Liver (tissue), 9 donors: ENCODE measurements around the gene TFB1M. TPM values are rescaled to one million over a fixed set of nuclear protein-coding genes. Genes with fewer than 3 reads are reported as not detected.

ENCODE experiments used
- DNase-seq: peaks from one replicate; pipeline ENCODE4 v3.0.0-alpha.2; 2017; ENCODE audit warnings: low spot score
- H3K27ac ChIP-seq, 2 donors: one replicate each; pipeline ENCODE4 v1.7.0; 2013; ENCODE audit warnings: inconsistent platforms in 2 of 2, low read length in 2 of 2, control low read depth in 1 of 2, low read depth in 1 of 2, mild to moderate bottlenecking in 1 of 2
- H3K27me3 ChIP-seq, 4 donors: one replicate each; pipeline versions ENCODE4 v1.6.1 to v1.7.0; 2013; ENCODE audit warnings: low read length in 3 of 4, inconsistent platforms in 1 of 4, mild to moderate bottlenecking in 1 of 4, moderate library complexity in 1 of 4; ENCODE audit not compliant: control insufficient read depth in 4 of 4, insufficient read depth in 4 of 4
- H3K36me3 ChIP-seq, 4 donors: one replicate each; pipeline versions ENCODE4 v1.6.1 to v1.7.0; 2013; ENCODE audit warnings: low read length in 3 of 4, mild to moderate bottlenecking in 3 of 4, low read depth in 1 of 4, moderate library complexity in 1 of 4; ENCODE audit not compliant: control insufficient read depth in 4 of 4, insufficient read depth in 3 of 4
- H3K4me1 ChIP-seq, 4 donors: one replicate each; pipeline versions ENCODE4 v1.6.1 to v1.7.0; 2013; ENCODE audit warnings: low read length in 3 of 4, mild to moderate bottlenecking in 3 of 4, moderate library complexity in 1 of 4; ENCODE audit not compliant: control insufficient read depth in 4 of 4, insufficient read depth in 4 of 4
- H3K4me3 ChIP-seq, 3 donors: one replicate each; pipeline versions ENCODE4 v1.6.1 to v1.7.0; 2013; ENCODE audit warnings: low read length in 3 of 3, control low read depth in 1 of 3, low read depth in 1 of 3, mild to moderate bottlenecking in 1 of 3
- H3K9ac ChIP-seq, 2 donors: one replicate each; pipeline ENCODE4 v1.7.0; 2013; ENCODE audit warnings: low read length in 2 of 2, mild to moderate bottlenecking in 2 of 2, moderate library complexity in 2 of 2, control low read depth in 1 of 2, low read depth in 1 of 2
- H3K9me3 ChIP-seq, 4 donors: one replicate each; pipeline versions ENCODE4 v1.6.1 to v1.7.0; 2013; ENCODE audit warnings: low read length in 3 of 4; ENCODE audit not compliant: control insufficient read depth in 4 of 4
- EGR1 ChIP-seq, 2 donors: IDR thresholded peaks; 2 replicates each; pipeline ENCODE4 v1.6.1; 2016 to 2018; ENCODE audit warnings: antibody characterized with exemption in 2 of 2, low read depth in 2 of 2
- FOXA1 ChIP-seq: IDR thresholded peaks from 2 replicates; pipeline ENCODE4 v1.6.1; 2016; ENCODE audit warnings: antibody characterized with exemption
- FOXA2 ChIP-seq: IDR thresholded peaks from 2 replicates; pipeline ENCODE4 v1.6.1; 2016; ENCODE audit warnings: antibody characterized with exemption
- GABPA ChIP-seq, 2 donors: IDR thresholded peaks in 1 of 2; conservative IDR thresholded peaks in 1 of 2; 2 replicates each; pipeline ENCODE4 v1.6.1; 2016; ENCODE audit warnings: antibody characterized with exemption in 2 of 2, mild to moderate bottlenecking in 1 of 2, moderate library complexity in 1 of 2
- HNF4A ChIP-seq, 2 donors: conservative IDR thresholded peaks; 2 replicates each; pipeline ENCODE4 v1.6.1; 2016; ENCODE audit warnings: antibody characterized with exemption in 2 of 2, mild to moderate bottlenecking in 2 of 2
- HNF4G ChIP-seq: IDR thresholded peaks from 2 replicates; pipeline ENCODE4 v1.6.1; 2016; ENCODE audit warnings: antibody characterized with exemption
- JUND ChIP-seq, 2 donors: IDR thresholded peaks; 2 replicates each; pipeline ENCODE4 v1.6.1; 2016; ENCODE audit warnings: antibody characterized with exemption in 2 of 2
- NR2F2 ChIP-seq: IDR thresholded peaks from 2 replicates; pipeline ENCODE4 v1.6.1; 2016; ENCODE audit warnings: antibody characterized with exemption
- RAD21 ChIP-seq, 2 donors: IDR thresholded peaks; 2 replicates each; pipeline ENCODE4 v1.6.1; 2016; ENCODE audit warnings: antibody characterized with exemption in 2 of 2, mild to moderate bottlenecking in 2 of 2
- RXRA ChIP-seq, 2 donors: IDR thresholded peaks; 2 replicates each; pipeline ENCODE4 v1.6.1; 2017 to 2018; ENCODE audit warnings: antibody characterized with exemption in 2 of 2, mild to moderate bottlenecking in 1 of 2
- SP1 ChIP-seq: IDR thresholded peaks from 2 replicates; pipeline ENCODE4 v1.6.1; 2018; ENCODE audit warnings: antibody characterized with exemption, mild to moderate bottlenecking
- TAF1 ChIP-seq: conservative IDR thresholded peaks from 2 replicates; pipeline ENCODE4 v1.6.1; 2016; ENCODE audit warnings: antibody characterized with exemption, mild to moderate bottlenecking
- YY1 ChIP-seq: IDR thresholded peaks from 2 replicates; pipeline ENCODE4 v1.6.1; 2016; ENCODE audit warnings: antibody characterized with exemption, mild to moderate bottlenecking
- WGBS: extraction: QIAGEN DNeasy Blood & Tissue Kit; methylation state at CpG from one replicate; pipeline ENCODE4 v1.1.7; 2013; 5-methylcytosine and 5-hydroxymethylcytosine counted together
- polyA plus RNA-seq, 2 donors: library from polyadenylated mRNA; stranded (reverse) in 1 of 2; unstranded in 1 of 2; fragments of 200-250 nt in 1 of 2; fragments of >200 nt in 1 of 2; fragmentation: Nextera tagmentation in 1 of 2; extraction: Ambion mirVana in 1 of 2; gene quantifications; one replicate each; pipeline versions ENCODE4 v1.2.1 to v1.2.3, GENCODE V29; 2013 to 2015
- total RNA-seq, 2 donors: library from RNA; depleted of rRNA; stranded (reverse); fragments of >200 nt; gene quantifications; one replicate each; pipeline ENCODE4 v1.2.3, GENCODE V29; 2014
- TF ChIP-seq, protein P1 (sequence below): fragments of 150-350 bp; IDR thresholded peaks from 2 replicates; pipeline ENCODE4 v1.5.1; 2017; ENCODE audit warnings: improper control_type of control experiment, low read depth, low read length; ENCODE audit not compliant: missing input control
- TF ChIP-seq, protein P2 (sequence below): IDR thresholded peaks from 2 replicates; pipeline ENCODE4 v1.6.1; 2016; ENCODE audit warnings: antibody characterized with exemption, mild to moderate bottlenecking
- TF ChIP-seq, protein P3 (sequence below): IDR thresholded peaks from 2 replicates; pipeline ENCODE4 v1.6.1; 2016; ENCODE audit warnings: antibody characterized with exemption
- TF ChIP-seq, protein P4 (sequence below): IDR thresholded peaks from 2 replicates; pipeline ENCODE4 v1.6.1; 2016; ENCODE audit warnings: antibody characterized with exemption
- TF ChIP-seq, protein P5 (sequence below): IDR thresholded peaks from 2 replicates; pipeline ENCODE4 v1.6.1; 2016; ENCODE audit warnings: antibody characterized with exemption
- donor health status: healthy.
- donor health status: healthy.
- donor health status: healthy.
- donor health status: healthy.
- donor health status: healthy.

Gene TFB1M
- total and polyA plus RNA-seq, 4 donors = 9.2 to 17.0 (median 12.6) TPM

DNA sequence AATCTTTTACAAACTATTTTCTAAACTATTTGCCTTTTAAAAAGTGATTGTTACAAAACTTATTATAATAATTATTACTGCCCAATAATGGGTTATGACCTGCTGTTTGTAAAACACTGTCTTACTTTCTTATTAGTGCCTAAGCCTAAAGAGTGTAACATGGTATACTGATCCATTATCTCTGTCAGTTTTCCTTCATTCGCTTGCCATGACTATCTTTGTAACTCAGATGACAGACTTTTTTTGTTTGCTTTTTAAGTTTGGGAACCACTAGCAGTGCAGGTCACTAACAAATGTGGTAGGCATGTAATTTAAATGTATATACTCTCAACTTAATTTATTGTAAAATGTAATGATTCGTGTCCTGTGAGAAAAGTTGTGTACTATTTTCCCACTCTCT, 9.9 kb upstream of the TFB1M start:
- H3K9ac ChIP-seq = no peak overlapping the region
- TF ChIP-seq FOXA1 = no peak
- TF ChIP-seq, protein P1, sequence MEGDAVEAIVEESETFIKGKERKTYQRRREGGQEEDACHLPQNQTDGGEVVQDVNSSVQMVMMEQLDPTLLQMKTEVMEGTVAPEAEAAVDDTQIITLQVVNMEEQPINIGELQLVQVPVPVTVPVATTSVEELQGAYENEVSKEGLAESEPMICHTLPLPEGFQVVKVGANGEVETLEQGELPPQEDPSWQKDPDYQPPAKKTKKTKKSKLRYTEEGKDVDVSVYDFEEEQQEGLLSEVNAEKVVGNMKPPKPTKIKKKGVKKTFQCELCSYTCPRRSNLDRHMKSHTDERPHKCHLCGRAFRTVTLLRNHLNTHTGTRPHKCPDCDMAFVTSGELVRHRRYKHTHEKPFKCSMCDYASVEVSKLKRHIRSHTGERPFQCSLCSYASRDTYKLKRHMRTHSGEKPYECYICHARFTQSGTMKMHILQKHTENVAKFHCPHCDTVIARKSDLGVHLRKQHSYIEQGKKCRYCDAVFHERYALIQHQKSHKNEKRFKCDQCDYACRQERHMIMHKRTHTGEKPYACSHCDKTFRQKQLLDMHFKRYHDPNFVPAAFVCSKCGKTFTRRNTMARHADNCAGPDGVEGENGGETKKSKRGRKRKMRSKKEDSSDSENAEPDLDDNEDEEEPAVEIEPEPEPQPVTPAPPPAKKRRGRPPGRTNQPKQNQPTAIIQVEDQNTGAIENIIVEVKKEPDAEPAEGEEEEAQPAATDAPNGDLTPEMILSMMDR = no peak
- TF ChIP-seq YY1 = no peak
- TF ChIP-seq NR2F2 = no peak
- no peak for TF ChIP-seq RXRA (IDR thresholded peaks at IDR 0.05)
- TF ChIP-seq GABPA (IDR thresholded peaks at IDR 0.05 in 1 of 2, conservative IDR thresholded peaks at IDR 0.05 in 1 of 2) = no peak
- TF ChIP-seq, protein P2, sequence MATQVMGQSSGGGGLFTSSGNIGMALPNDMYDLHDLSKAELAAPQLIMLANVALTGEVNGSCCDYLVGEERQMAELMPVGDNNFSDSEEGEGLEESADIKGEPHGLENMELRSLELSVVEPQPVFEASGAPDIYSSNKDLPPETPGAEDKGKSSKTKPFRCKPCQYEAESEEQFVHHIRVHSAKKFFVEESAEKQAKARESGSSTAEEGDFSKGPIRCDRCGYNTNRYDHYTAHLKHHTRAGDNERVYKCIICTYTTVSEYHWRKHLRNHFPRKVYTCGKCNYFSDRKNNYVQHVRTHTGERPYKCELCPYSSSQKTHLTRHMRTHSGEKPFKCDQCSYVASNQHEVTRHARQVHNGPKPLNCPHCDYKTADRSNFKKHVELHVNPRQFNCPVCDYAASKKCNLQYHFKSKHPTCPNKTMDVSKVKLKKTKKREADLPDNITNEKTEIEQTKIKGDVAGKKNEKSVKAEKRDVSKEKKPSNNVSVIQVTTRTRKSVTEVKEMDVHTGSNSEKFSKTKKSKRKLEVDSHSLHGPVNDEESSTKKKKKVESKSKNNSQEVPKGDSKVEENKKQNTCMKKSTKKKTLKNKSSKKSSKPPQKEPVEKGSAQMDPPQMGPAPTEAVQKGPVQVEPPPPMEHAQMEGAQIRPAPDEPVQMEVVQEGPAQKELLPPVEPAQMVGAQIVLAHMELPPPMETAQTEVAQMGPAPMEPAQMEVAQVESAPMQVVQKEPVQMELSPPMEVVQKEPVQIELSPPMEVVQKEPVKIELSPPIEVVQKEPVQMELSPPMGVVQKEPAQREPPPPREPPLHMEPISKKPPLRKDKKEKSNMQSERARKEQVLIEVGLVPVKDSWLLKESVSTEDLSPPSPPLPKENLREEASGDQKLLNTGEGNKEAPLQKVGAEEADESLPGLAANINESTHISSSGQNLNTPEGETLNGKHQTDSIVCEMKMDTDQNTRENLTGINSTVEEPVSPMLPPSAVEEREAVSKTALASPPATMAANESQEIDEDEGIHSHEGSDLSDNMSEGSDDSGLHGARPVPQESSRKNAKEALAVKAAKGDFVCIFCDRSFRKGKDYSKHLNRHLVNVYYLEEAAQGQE = no peak
- no peak for TF ChIP-seq EGR1 (IDR thresholded peaks at IDR 0.05; ENCODE audit: low read depth in 2 of 2)
- TF ChIP-seq JUND (IDR thresholded peaks at IDR 0.05) = no peak
- no peak for TF ChIP-seq RAD21 (IDR thresholded peaks at IDR 0.05)
- no peak for TF ChIP-seq HNF4G
- TF ChIP-seq TAF1 = no peak
- TF ChIP-seq, protein P3, sequence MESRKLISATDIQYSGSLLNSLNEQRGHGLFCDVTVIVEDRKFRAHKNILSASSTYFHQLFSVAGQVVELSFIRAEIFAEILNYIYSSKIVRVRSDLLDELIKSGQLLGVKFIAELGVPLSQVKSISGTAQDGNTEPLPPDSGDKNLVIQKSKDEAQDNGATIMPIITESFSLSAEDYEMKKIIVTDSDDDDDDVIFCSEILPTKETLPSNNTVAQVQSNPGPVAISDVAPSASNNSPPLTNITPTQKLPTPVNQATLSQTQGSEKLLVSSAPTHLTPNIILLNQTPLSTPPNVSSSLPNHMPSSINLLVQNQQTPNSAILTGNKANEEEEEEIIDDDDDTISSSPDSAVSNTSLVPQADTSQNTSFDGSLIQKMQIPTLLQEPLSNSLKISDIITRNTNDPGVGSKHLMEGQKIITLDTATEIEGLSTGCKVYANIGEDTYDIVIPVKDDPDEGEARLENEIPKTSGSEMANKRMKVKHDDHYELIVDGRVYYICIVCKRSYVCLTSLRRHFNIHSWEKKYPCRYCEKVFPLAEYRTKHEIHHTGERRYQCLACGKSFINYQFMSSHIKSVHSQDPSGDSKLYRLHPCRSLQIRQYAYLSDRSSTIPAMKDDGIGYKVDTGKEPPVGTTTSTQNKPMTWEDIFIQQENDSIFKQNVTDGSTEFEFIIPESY = no peak
- TF ChIP-seq, protein P4, sequence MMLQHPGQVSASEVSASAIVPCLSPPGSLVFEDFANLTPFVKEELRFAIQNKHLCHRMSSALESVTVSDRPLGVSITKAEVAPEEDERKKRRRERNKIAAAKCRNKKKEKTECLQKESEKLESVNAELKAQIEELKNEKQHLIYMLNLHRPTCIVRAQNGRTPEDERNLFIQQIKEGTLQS = no peak
- TF ChIP-seq SP1 = no peak
- TF ChIP-seq, protein P5, sequence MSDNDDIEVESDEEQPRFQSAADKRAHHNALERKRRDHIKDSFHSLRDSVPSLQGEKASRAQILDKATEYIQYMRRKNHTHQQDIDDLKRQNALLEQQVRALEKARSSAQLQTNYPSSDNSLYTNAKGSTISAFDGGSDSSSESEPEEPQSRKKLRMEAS = no peak
- no peak for TF ChIP-seq FOXA2
- TF ChIP-seq HNF4A (conservative IDR thresholded peaks at IDR 0.05) = no peak
- WGBS = 94% methylated on average over 2 of the region's 2 CpGs

DNA sequence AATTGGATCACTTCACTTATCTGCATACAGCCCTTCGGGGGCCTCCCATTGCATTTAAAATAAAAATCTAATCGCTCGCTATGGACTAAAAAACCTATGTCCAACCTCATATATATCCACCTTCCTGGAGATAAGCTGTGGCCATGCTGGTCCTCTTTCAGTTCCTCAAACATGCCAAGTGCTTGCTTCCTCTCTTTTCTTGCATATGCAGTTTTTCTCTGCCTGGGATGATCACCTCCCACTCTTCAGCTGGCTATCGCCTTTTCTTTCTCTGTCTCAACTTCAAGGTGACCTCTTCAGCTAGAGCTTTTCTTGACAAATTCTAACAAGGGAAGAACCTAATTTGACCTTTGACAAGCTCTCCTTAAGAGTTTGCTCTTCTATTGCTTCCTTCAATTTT, 5.6 kb upstream of the TFB1M start:
- no peak overlapping the region for H3K9ac ChIP-seq
- no peaks in the 10 kb centered on the region for H3K36me3 ChIP-seq
- DNase-seq = no peak
- no peaks in the 10 kb centered on the region for H3K27me3 ChIP-seq
- peaks cover 0 to 4% (median 0%) of the 10 kb centered on the region in 4 donors for H3K4me1 ChIP-seq
- H3K27ac ChIP-seq = no peak overlapping the region
- H3K9me3 ChIP-seq = no peaks in the 10 kb centered on the region
- H3K4me3 ChIP-seq = no peak overlapping the region
- 92% methylated on average over 4 of the region's 4 CpGs for WGBS
- TF ChIP-seq TAF1 (no peak), SP1 (no peak), FOXA2 (no peak), HNF4A (conservative IDR thresholded peaks at IDR 0.05) (no peak), NR2F2 (no peak), EGR1 (IDR thresholded peaks at IDR 0.05; ENCODE audit: low read depth in 2 of 2) (no peak), YY1 (no peak), GABPA (IDR thresholded peaks at IDR 0.05 in 1 of 2, conservative IDR thresholded peaks at IDR 0.05 in 1 of 2) (no peak), JUND (IDR thresholded peaks at IDR 0.05) (no peak), RXRA (IDR thresholded peaks at IDR 0.05) (no peak)
- TF ChIP-seq, protein P5 = no peak
- TF ChIP-seq, protein P3 = no peak
- TF ChIP-seq, protein P2 = no peak

More for the DNA sequence above, 9.9 kb upstream of the TFB1M start:
- Histone ChIP-seq H3K36me3 (no peaks in the 10 kb centered on the region), H3K4me3 (no peak overlapping the region), H3K4me1 (no peaks in the 10 kb centered on the region), H3K27ac (no peak overlapping the region), H3K9me3 (no peaks in the 10 kb centered on the region), H3K27me3 (no peaks in the 10 kb centered on the region)
- no peak for DNase-seq
